GM19452 (cell line): ENCODE results near the gene LDLRAD2.
"Not testable (repeated sequence)": the region's sequence is repeated elsewhere in the genome, so short reads cannot be mapped to it uniquely, and the experiment has no call there.

Source experiments
- ATAC-seq: cut with Tn5 transposase; IDR thresholded peaks from one replicate; pipeline ENCODE4 v1.9.1; 2021; ENCODE audit not compliant: unreplicated experiment

Gene LDLRAD2

GRCh38 chr1:21823980-21824702, 12.1 kb downstream of the LDLRAD2 start:
- ATAC-seq, result no peak

GRCh38 chr1:21824926-21825325, 12.9 kb downstream of the LDLRAD2 start:
- ATAC-seq, result no peak

DNA sequence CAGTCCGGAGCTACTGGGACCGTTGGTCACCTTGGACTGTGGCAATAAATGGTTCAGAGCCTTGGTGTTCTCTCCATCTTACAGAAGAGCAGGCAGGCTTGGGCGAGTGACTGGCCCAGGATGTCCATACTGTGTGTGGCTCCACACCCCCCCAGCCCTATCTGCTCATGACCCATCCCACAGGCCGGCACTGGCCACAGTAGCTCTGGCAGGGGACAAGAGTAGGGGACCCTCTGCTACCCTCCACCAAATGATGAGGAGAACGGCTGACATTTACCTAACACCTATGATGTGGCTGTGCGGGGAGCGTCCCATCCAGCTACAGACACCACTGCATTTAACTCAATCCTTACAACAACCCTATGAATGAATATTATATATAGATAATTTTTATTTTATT, 13.3 kb downstream of the LDLRAD2 start:
- no peak for ATAC-seq

DNA sequence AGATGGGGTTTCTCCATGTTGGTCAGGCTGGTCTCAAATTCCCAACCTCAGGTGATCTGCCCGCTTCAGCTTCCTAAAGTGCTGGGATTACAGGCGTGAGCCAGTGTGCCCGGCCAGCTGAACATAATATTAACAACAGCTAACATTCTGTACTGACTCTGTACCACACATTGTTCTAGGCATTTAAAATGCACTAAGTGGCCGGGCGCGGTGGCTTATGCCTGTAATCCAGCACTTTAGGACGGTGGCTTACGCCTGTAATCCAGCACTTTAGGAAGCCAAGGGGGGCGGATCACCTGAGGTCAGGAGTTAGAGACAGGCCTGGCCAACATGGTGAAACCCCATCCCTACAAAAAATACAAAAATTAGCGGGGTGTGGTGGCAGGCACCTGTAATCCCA, 14.6 kb downstream of the LDLRAD2 start:
- not testable (repeated sequence) for ATAC-seq

DNA sequence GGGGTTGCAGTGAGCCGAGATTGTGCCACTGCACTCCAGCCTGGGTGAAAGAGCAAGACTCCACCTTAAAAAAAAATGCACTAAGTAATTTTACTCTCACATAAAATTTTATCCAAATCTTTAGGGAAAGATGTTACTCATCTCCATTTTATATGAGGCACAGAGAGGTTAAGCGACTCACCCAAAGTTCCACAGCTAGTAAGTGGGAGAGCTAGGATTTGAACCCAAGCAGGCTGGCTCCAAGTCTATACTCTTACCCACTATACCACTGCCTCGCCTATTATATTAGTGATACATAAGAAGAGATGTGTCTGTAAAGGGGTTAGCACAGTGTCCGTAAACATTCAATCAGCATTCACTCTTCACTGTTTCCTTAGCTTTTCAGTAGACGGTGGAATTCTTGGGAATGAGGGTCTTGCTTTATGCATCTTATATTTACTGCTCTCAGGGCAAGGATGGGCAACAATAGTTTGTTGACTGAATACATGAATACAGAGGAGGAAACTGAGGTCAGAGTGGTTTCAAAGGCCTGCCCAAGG, 15.1 kb downstream of the LDLRAD2 start:
- ATAC-seq, result no peak

- no peak for ATAC-seq
Measured at GRCh38 chr1:21828075-21828474, 16.0 kb downstream of the LDLRAD2 start.

DNA sequence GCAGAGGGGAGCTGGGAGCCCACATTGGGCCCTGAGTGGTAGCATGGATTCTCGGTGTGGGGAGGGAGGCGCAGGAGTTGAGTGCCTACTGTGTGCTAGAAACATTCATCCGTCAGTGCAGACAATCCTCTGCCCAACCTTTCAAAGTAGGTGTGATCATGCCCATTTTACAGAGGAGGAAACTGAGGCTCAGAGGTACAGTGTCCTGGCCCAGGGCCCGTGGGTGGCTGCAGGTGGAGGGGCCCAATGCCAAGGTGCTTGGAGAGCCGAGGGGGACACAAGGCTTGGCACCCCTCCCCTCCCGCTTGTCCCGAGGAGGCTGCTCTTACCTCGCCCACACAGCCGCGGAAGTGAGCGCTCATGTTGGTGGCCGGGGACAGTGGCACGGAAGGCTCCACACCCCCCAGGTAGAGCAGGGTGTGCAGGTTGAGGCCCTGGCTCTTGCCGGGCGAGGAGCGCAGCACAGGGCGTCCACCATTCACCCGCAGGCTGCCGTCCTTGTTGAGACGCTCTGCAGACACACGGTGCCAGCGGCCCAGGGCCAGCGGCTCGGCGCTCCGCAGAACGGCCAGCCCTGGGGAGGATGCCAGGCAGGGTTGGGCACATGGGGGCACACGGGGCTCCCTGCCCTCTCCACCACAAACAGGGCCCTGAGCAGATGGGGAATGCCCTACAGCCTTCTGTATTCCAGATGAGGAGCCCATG, 16.6 kb downstream of the LDLRAD2 start:
- no peak for ATAC-seq

GRCh38 chr1:21829294-21829693, 17.2 kb downstream of the LDLRAD2 start:
- no peak for ATAC-seq

DNA sequence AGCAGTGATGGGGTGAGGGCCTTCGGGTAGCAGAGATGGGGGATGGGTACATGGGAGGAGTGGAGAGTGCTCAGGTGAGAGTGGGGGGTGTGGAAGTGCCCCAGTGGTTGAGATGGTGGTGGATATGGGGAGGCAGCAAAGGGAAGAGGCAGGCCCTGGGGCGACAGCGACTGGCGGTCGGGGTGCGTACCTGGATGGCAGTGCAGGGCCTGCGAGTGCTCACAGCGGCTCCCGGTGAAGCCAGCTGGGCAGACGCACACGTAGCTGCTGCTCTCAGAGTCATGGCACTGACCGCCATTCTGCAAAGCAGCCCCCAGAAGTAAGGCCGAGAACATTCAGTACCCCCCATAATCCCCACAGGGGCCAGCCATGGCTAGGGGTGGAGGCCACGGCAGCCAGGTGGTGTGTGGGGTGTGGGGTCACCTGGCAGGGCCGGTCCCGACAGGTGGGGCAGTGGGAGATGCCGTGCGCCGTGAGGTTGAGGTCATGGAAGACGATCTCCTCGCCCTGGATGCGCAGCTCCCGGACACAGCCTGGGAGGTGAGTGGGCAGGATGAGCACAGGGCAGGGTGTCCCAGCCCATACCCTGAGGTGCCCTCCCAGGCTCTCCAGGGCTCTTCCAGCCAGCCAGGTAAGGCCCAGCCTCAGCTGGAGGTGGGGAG, 18.9 kb downstream of the LDLRAD2 start:
- no peak for ATAC-seq

DNA sequence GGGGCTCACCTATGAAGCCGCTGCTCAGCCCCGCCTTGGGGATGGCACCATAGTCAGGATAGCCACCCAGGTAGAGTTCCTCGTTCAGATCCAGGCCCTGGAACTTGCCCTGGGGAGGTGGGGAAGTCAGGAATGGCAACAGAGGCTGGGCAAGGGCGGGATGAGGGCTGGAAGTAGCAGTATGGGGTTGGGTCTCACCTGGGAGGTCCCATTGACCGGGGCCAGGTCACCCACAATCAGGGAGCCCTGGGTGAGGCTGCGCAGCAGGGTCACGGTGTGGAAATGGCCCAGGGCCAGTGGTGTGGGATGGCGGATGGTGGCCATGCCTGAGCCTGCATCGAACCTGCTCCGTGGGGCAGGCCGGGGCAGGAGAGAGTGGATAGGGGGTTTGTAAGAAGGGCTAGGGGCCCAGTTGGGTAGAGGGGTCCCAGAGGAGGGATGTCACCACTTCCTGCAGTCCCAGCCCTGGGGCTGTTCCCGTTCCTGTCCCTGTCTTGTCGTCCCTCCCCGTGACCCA, 19.4 kb downstream of the LDLRAD2 start:
- ATAC-seq, result no peak

DNA sequence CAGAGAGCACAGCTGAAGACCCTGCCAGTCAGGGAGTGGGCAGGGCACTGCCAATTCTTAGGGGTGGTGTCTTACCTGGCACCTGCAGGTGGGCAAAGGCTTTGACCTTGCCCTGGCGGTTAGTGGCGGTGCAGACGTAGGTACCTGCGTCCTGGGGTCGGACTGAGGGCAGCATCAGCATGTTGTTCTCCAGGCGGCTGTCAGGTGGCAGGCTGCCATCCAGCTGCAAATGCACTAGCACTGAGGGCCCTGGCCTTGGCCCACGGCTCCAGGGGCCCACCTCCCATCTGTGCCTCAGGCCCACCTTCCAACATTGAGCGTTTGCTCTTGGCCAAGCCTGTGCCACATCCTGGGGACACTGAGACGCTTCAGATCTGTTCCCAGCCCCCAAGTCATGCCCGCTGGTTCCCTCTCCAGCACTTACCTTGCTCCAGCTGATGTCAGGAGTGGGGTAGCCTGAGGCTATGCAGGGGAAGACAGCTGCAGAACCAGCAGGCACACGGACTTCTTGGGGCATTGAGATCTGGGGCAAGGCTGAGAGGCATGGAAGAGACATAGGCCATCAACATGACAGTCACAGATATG, 21.4 kb downstream of the LDLRAD2 start:
- no peak for ATAC-seq

GRCh38 chr1:21834094-21834493, 22.0 kb downstream of the LDLRAD2 start:
- no peak for ATAC-seq

- no peak for ATAC-seq
Measured at GRCh38 chr1:21834666-21835065, 22.6 kb downstream of the LDLRAD2 start.

GRCh38 chr1:21836010-21836409, 23.9 kb downstream of the LDLRAD2 start:
- no peak for ATAC-seq

DNA sequence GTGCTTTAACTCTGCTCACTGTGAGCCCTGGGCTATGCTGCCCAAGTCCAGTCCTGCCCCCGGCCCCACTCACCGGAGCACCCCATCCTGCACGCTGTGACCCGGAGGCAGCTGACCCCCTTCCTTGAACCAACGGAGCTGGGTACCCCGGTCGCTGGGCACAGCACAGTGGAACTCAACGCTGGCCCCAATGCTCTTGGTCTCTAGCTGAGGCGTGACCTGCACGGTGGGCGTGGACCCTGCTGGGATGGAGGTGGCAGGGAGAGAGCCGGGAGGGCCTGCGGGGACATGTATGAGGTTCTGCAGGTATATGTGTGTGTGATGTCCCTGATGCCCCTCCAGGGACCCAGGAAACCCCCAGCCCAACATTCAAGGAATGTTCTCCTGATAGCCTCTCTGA, 24.7 kb downstream of the LDLRAD2 start:
- ATAC-seq, result no peak

DNA sequence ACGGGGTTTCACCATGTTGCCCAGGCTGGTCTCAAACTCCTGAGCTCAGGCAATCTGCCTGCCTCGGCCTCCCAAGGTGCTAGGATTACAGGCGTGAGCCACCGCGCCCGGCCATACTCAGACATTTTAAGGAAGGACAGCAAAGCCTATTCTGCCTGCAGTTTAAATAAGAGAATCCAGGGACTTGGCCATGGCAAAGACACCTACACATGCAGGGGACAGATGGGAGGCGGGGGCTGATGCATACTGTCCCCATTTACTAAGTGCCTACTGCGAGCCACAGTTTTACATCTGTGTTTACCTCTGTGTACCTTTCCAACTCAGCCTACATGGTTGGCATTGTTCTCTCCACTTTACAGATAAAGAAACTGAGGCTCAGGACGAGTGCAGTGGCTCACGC, 25.4 kb downstream of the LDLRAD2 start:
- no peak for ATAC-seq

DNA sequence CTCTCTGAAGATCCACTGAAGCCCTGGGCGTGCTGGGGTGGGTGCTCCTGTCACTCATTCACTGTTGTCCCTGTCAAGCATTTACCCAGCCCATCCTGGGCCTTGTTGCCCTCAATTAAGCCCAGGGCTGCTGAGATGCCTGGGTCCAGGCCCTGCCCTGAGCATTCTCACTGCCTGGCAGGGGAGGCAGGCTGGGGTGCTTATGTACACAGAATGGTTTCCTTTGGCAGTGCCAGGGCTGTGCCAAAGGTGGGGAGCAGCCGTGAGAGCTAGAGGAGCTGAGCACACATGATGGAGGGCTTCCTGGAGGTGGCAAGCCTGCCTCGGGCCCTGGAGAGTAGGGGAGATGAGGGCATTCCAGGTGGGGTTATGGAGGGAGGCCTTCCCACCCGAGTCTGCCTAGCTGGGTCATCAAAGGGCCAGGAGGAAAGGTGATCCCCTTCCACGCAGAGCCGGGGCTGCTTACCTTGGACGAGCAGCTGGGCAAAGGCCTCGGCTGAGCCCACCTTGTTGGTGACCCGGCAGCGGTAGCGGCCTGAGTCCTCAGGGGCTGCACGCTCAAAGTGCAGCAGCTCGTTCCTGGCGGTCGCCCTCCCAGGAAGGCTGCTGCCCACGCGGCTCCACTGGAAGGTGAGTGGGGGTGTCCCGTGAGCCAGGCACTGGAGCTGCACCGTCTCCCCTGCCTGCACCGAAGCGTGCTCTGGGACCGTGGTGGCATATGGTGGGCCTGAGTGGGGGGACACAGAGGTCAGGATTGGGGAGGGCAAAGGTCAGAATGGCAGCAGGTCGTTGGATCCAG, 26.5 kb downstream of the LDLRAD2 start:
- ATAC-seq, result no peak

- no peak for ATAC-seq
Measured at GRCh38 chr1:21839337-21840037, 27.4 kb downstream of the LDLRAD2 start.

DNA sequence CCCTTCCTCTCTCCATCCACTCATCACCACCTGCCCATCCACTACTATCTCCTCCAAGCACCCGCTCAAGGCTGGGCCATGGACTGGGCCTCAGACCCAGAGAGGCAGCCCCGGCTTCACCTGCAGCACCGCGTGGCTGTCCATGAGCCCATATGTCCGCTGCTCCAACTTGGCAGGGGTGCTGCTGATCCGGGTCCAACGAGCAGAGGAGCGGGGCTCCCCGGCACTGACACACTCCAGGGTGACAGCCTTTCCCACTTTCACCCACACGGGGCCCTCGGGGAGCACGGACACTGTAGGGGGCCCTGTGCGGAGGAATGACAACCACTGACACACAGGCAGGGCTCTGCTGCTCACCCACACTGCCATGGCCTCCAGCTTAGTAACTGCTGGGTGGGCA, 28.9 kb downstream of the LDLRAD2 start:
- ATAC-seq, result no peak
